OCI-LY7 (cell line): Measurements from ENCODE around the gene FAM107A. TPM values are rescaled to one million over a fixed set of nuclear protein-coding genes. Genes with fewer than 3 reads are reported as not detected.

ENCODE experiments used
- BruUV-seq: library from RNA; stranded (reverse); fragments of 400-500 nt; replicated peaks from 2 replicates; lab custom pipeline; 2021; lab: Mats Ljungman, UMichigan
- CTCF ChIA-PET: fragments of 300-600 bp; sonication (Branson Sonifier 250); formaldehyde crosslinking; loops from one replicate; lab custom pipeline; 2022; ENCODE audit warnings: antibody characterized with exemption; ENCODE audit not compliant: unreplicated experiment; lab: Charles Lee
- POLR2A ChIA-PET: fragments of 300-600 bp; sonication (Branson Sonifier 250); formaldehyde crosslinking; loops from one replicate; lab custom pipeline; 2022; ENCODE audit warnings: antibody characterized with exemption; lab: Charles Lee
- DNase-seq: peaks from one replicate; pipeline ENCODE4 v3.0.0-alpha.2; 2015; ENCODE audit warnings: low spot score
- H2AFZ ChIP-seq: fragments of 200-600 bp; sonication (generic), shearing (Covaris generic); 2 replicates; pipeline ENCODE4 v1.6.1; 2014; ENCODE audit warnings: mild to moderate bottlenecking, antibody characterized with exemption, low read length, moderate library complexity
- H3K27ac ChIP-seq: fragments of 200-600 bp; sonication (generic); 2 replicates; pipeline ENCODE4 v1.5.1; 2014; ENCODE audit warnings: mixed run types, low read depth, mild to moderate bottlenecking, moderate library complexity, low read length, inconsistent platforms; ENCODE audit not compliant: poor library complexity, severe bottlenecking
- H3K36me3 ChIP-seq: fragments of 200-600 bp; sonication (generic); 2 replicates; pipeline ENCODE4 v1.6.1; 2014; ENCODE audit warnings: mild to moderate bottlenecking, antibody characterized with exemption, low read length, moderate library complexity, mixed read lengths; ENCODE audit not compliant: insufficient read depth
- H3K4me1 ChIP-seq: fragments of 200-600 bp; sonication (generic); 2 replicates; pipeline ENCODE4 v1.5.1; 2014; ENCODE audit warnings: mild to moderate bottlenecking, low read length; ENCODE audit not compliant: insufficient read depth, poor library complexity, severe bottlenecking
- H3K4me2 ChIP-seq: fragments of 200-600 bp; sonication (generic); 2 replicates; pipeline ENCODE4 v1.6.1; 2014; ENCODE audit warnings: mild to moderate bottlenecking, low read length
- H3K4me3 ChIP-seq: fragments of 200-600 bp; sonication (generic); 2 replicates; pipeline ENCODE4 v1.5.1; 2014; ENCODE audit warnings: mild to moderate bottlenecking, low read depth, low read length; ENCODE audit not compliant: poor library complexity, severe bottlenecking
- H3K79me2 ChIP-seq: fragments of 200-600 bp; sonication (generic); 2 replicates; pipeline ENCODE4 v1.6.1; 2016; ENCODE audit warnings: low read depth, mild to moderate bottlenecking, low read length, moderate library complexity, mixed read lengths; ENCODE audit not compliant: insufficient read depth
- H3K9me2 ChIP-seq: fragments of 200-600 bp; sonication (generic); 2 replicates; pipeline ENCODE4 v1.6.1; 2016; ENCODE audit warnings: mild to moderate bottlenecking, low read length, mixed read lengths; ENCODE audit not compliant: insufficient read depth
- H3K9me3 ChIP-seq: fragments of 200-600 bp; sonication (generic); 2 replicates; pipeline ENCODE4 v1.6.1; 2014; ENCODE audit warnings: mild to moderate bottlenecking, mixed run types, low read length, mixed read lengths
- H4K20me1 ChIP-seq: fragments of 200-600 bp; sonication (generic); 2 replicates; pipeline ENCODE4 v1.6.1; 2014; ENCODE audit warnings: mild to moderate bottlenecking, antibody characterized with exemption, low read length, moderate library complexity, mixed read lengths; ENCODE audit not compliant: insufficient read depth
- CTCF ChIP-seq: fragments of 200-600 bp; sonication (generic); conservative IDR thresholded peaks from 2 replicates; pipeline ENCODE4 v1.5.1; 2014; ENCODE audit warnings: mild to moderate bottlenecking, antibody characterized with exemption, low read length, moderate library complexity, mixed read lengths
- EZH2phosphoT487 ChIP-seq: fragments of 200-600 bp; sonication (generic); IDR thresholded peaks from 2 replicates; pipeline ENCODE4 v1.6.1; 2018; ENCODE audit warnings: low read depth, borderline replicate concordance, mild to moderate bottlenecking, mixed run types, antibody characterized with exemption, low read length, moderate library complexity, mixed read lengths
- intact Hi-C: fragments of 100-400 bp; cut with micrococcal nuclease; formaldehyde crosslinking; loops from one replicate; pipeline ENCODE4 v1.10.0; 2022; ENCODE audit not compliant: unreplicated experiment
- total RNA-seq, 2 experiments: library from RNA; depleted of rRNA in 1 of 2; stranded (reverse); fragments of >200 nt in 1 of 2; shearing (Covaris generic) in 1 of 2; gene quantifications; 2 replicates each; pipeline ENCODE4 v1.2.3, GENCODE V29; 2014 to 2022

FAM107A gene
- total RNA-seq, 2 experiments from 2014 or later = not detected

GRCh38 chr3:58584690-58585004 is 7.5 kb upstream of the FAM107A start:
- DNase-seq = no peak
- no TSS peak for BruUV-seq
- no peak overlapping the region for H2AFZ ChIP-seq

GRCh38 chr3:58581328-58582091 is 4.3 kb upstream of the FAM107A start:
- intact Hi-C loops = no loop called here
- H3K4me2 ChIP-seq = no peak overlapping the region
- ChIA-PET CTCF (no interaction called here), POLR2A (interaction anchor here (0.6 to 0.9 kb wide), 2 partner anchors 11 to 978 kb away, joined by 3 to 6 read pairs; no protein-coding TSS in a partner anchor)
- no peak overlapping the region for H3K4me3 ChIP-seq
- no peak overlapping the region for H3K27ac ChIP-seq
- no peaks in the 10 kb centered on the region for H3K9me2 ChIP-seq
- TF ChIP-seq CTCF = no peak
- no peak for TF ChIP-seq EZH2phosphoT487
- no peaks in the 10 kb centered on the region for H4K20me1 ChIP-seq
- no peak for DNase-seq
- no TSS peak for BruUV-seq
- no peaks in the 10 kb centered on the region for H3K36me3 ChIP-seq
- H3K4me1 ChIP-seq = peaks cover 3% of the 10 kb centered on the region
- H3K9me3 ChIP-seq = no peaks in the 10 kb centered on the region
- no peaks in the 10 kb centered on the region for H3K79me2 ChIP-seq
- no peak overlapping the region for H2AFZ ChIP-seq

More at GRCh38 chr3:58584690-58585004, 7.5 kb upstream of the FAM107A start:
- Histone ChIP-seq H4K20me1 (no peaks in the 10 kb centered on the region), H3K4me2 (peak overlapping the region; percentile 24; the same call in 1 of the 2 replicates), H3K27ac (no peak overlapping the region), H3K36me3 (no peaks in the 10 kb centered on the region), H3K4me3 (peak overlapping the region; percentile 26), H3K9me3 (no peaks in the 10 kb centered on the region), H3K79me2 (no peaks in the 10 kb centered on the region), H3K4me1 (peaks cover 3% of the 10 kb centered on the region), H3K9me2 (no peaks in the 10 kb centered on the region)
- ChIA-PET CTCF (no interaction called here), POLR2A (no interaction called here)
- TF ChIP-seq CTCF (no peak), EZH2phosphoT487 (no peak)
- intact Hi-C loops = no loop called here

DNA sequence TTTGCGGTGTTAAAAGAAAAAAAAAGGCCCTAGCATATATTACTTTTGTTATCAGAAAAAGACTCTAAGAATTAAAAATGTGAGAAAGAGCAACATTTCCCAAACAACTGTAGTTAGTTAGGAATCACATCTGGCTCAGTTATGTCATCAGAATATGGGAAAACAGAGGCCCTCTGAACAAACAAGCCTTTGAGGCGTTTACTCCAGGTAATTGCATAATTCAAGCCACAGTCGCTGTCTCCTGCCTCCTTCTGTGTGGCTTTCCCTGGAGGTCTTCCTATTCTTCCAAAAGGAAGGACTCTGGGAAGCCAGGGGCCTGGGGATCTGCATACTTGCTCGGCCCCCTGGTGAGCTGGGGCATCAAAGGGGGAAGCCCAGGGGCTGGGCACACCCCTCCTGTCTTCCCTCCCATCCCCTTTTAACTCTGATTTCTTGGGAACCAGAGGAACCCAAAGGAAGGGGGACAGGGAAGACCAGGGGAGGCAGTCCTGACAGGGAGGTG is 3.7 kb upstream of the FAM107A start:
- TF ChIP-seq CTCF = no peak
- TF ChIP-seq EZH2phosphoT487 = no peak
- ChIA-PET POLR2A (interaction anchor here (0.6 kb wide), 1 partner anchor 977 kb away, joined by 6 read pairs; no protein-coding TSS in a partner anchor), CTCF (no interaction called here)
- no peaks in the 10 kb centered on the region for H4K20me1 ChIP-seq
- H3K79me2 ChIP-seq = no peaks in the 10 kb centered on the region
- H3K36me3 ChIP-seq = no peaks in the 10 kb centered on the region
- no peak for DNase-seq
- no TSS peak for BruUV-seq
- no peak overlapping the region for H3K27ac ChIP-seq
- peaks cover 3% of the 10 kb centered on the region for H3K4me1 ChIP-seq
- H3K9me2 ChIP-seq = no peaks in the 10 kb centered on the region
- intact Hi-C loops = no loop called here
- no peak overlapping the region for H3K4me2 ChIP-seq
- no peak overlapping the region for H3K4me3 ChIP-seq
- H2AFZ ChIP-seq = no peak overlapping the region
- no peaks in the 10 kb centered on the region for H3K9me3 ChIP-seq
